ENCODE results near the gene DENND1B.

Gene DENND1B

GRCh38 chr1:197775282-197776262, at the start of gene DENND1B:
Gene DENND1B (minus strand): TSS chr1:197775480. CDS start chr1:197775155, 325 bp downstream.
- intact Hi-C loops (cut with DNase I) = no loop called here
- peak; percentile 7 to 74 (median 56) for DNase-seq

- intact Hi-C loops (cut with DNase I) = no loop called here
- DNase-seq = no peak
Measured at GRCh38 chr1:197814306-197814705, 39.0 kb upstream of the DENND1B start.

- intact Hi-C loops (cut with DNase I) = no loop called here
Measured at GRCh38 chr1:197813741-197814140, 38.5 kb upstream of the DENND1B start.

GRCh38 chr1:197811769-197812168, 36.5 kb upstream of the DENND1B start:
- intact Hi-C loops (cut with DNase I) = no loop called here
- DNase-seq = no peak

More at GRCh38 chr1:197813741-197814140, 38.5 kb upstream of the DENND1B start:
- no peak for DNase-seq

- intact Hi-C loops (cut with DNase I) = no loop called here
- DNase-seq = no peak
Measured at GRCh38 chr1:197810812-197811211, 35.5 kb upstream of the DENND1B start.

GRCh38 chr1:197808880-197809279, 33.6 kb upstream of the DENND1B start:
- intact Hi-C loops (cut with DNase I) = no loop called here

GRCh38 chr1:197807739-197808453, 32.6 kb upstream of the DENND1B start:
- no peak for DNase-seq
- intact Hi-C loops (cut with DNase I) = no loop called here

More at GRCh38 chr1:197808880-197809279, 33.6 kb upstream of the DENND1B start:
- DNase-seq = no peak

- intact Hi-C loops (cut with DNase I) = no loop called here
- DNase-seq = no peak
Measured at GRCh38 chr1:197807216-197807615, 31.9 kb upstream of the DENND1B start.

- intact Hi-C loops (cut with DNase I) = no loop called here
- DNase-seq = no peak
Measured at GRCh38 chr1:197806718-197807117, 31.4 kb upstream of the DENND1B start.

GRCh38 chr1:197801684-197802083, 26.4 kb upstream of the DENND1B start:
- DNase-seq = no peak
- intact Hi-C loops (cut with DNase I) = no loop called here

- intact Hi-C loops (cut with DNase I) = no loop called here
- DNase-seq = no peak
Measured at GRCh38 chr1:197801111-197801482, 25.8 kb upstream of the DENND1B start.

- DNase-seq = no peak
- intact Hi-C loops (cut with DNase I) = no loop called here
Measured at GRCh38 chr1:197800379-197801110, 25.3 kb upstream of the DENND1B start.

- DNase-seq = no peak
- intact Hi-C loops (cut with DNase I) = no loop called here
Measured at GRCh38 chr1:197799271-197799670, 24.0 kb upstream of the DENND1B start.

GRCh38 chr1:197798492-197798891, 23.2 kb upstream of the DENND1B start:
- intact Hi-C loops (cut with DNase I) = no loop called here

GRCh38 chr1:197797010-197797409, 21.7 kb upstream of the DENND1B start:
- no peak for DNase-seq
- intact Hi-C loops (cut with DNase I) = no loop called here

More at GRCh38 chr1:197798492-197798891, 23.2 kb upstream of the DENND1B start:
- no peak for DNase-seq

GRCh38 chr1:197788741-197789739, 13.8 kb upstream of the DENND1B start:
- intact Hi-C loops (cut with DNase I) = no loop called here
- no peak for DNase-seq

- intact Hi-C loops (cut with DNase I) = no loop called here
- no peak for DNase-seq
Measured at GRCh38 chr1:197787623-197788536, 12.6 kb upstream of the DENND1B start.
